ENCODE measurements around the gene ATP2A3. TPM values are rescaled to one million over a fixed set of nuclear protein-coding genes. Genes with fewer than 3 reads are reported as not detected.

The ATP2A3 gene
- total RNA-seq, 1 experiment from 2014 or later: 13.3 TPM

DNA sequence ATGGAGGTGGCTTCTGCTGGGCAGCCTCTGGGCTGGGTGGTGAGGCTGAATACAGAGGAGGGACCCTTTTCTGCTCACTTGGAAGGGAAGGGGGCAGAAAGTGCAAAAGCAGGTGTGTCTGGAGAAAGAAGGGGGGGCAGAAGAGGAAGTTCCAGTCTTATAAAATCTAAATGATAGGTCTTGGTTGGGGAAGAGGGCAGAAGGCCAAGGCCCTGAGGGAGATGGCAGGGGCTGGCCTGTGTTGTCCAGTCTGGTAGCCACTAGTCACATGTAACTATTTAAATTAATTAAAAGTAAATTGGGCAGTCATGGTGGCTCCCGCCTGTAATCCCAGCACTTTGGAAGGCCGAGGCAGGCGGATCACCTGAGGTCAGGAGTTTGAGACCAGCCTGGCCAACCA, 68.9 kb downstream of the ATP2A3 start:
- H3K23ac ChIP-seq (ENCODE audit: insufficient read length, low read depth, low read length): no peak overlapping the region
- H4K91ac ChIP-seq (ENCODE audit: insufficient read length, low read depth, low read length): no peak overlapping the region
- Mint-ChIP-seq H3K36me3 (ENCODE audit: insufficient read depth in 1 of 3, low read depth in 3 of 3) (no peaks in the 10 kb centered on the region), H3K4me1 (peaks cover 24 to 28% of the 10 kb centered on the region in 2 experiments), H3K9me3 (no peaks in the 10 kb centered on the region), H3K27me3 (ENCODE audit: low read depth) (peaks cover 12% of the 10 kb centered on the region), H3K4me3 (no peak overlapping the region), H3K27ac (no peak overlapping the region)
- no peak overlapping the region for H2AK5ac ChIP-seq (ENCODE audit: insufficient read length, low read length)
- no peak overlapping the region for H2BK15ac ChIP-seq (ENCODE audit: low read depth, low read length)
- H2BK120ac ChIP-seq (ENCODE audit: low read depth, low read length, poor library complexity, severe bottlenecking): no peak overlapping the region
- peaks cover 6% of the 10 kb centered on the region for H3K23me2 ChIP-seq (ENCODE audit: insufficient read length, low read depth, low read length, poor library complexity, severe bottlenecking)
- H3K27me3 ChIP-seq (ENCODE audit: insufficient read depth, low read length): no peaks in the 10 kb centered on the region; the same call in 1 of the 2 replicates
- H3K79me1 ChIP-seq (ENCODE audit: insufficient read depth, low read depth, low read length, poor library complexity, severe bottlenecking): no peaks in the 10 kb centered on the region
- no peak overlapping the region for H3K56ac ChIP-seq (ENCODE audit: insufficient read length, low read depth, low read length)
- no peak overlapping the region for H4K5ac ChIP-seq (ENCODE audit: insufficient read length, low read depth, low read length)
- H3K14ac ChIP-seq (ENCODE audit: insufficient read depth, low read length): no peak overlapping the region
- H3T11ph ChIP-seq (ENCODE audit: low read length): no peak overlapping the region
- no peaks in the 10 kb centered on the region for H3K9me3 ChIP-seq (ENCODE audit: control insufficient read depth, low read depth, low read length)
- no peak overlapping the region for H3K4me2 ChIP-seq (ENCODE audit: insufficient read depth, insufficient read length, low read length)
- H2BK5ac ChIP-seq (ENCODE audit: insufficient read length, low read length): no peak overlapping the region
- no peak overlapping the region for H2BK20ac ChIP-seq (ENCODE audit: low read depth, low read length, poor library complexity, severe bottlenecking)
- no peaks in the 10 kb centered on the region for H4K20me1 ChIP-seq (ENCODE audit: control insufficient read depth, insufficient read depth, insufficient read length)
- no peak for TF ChIP-seq CTCF (conservative IDR thresholded peaks at IDR 0.05)
- no peak overlapping the region for H3K4ac ChIP-seq (ENCODE audit: low read depth, low read length)
- H2AFZ ChIP-seq (ENCODE audit: low read length): no peak overlapping the region
- peaks cover 2% of the 10 kb centered on the region; the same call in 1 of the 2 replicates for H3K4me1 ChIP-seq (ENCODE audit: insufficient read depth, low read length)
- H3K79me2 ChIP-seq (ENCODE audit: insufficient read depth, low read length): no peaks in the 10 kb centered on the region
- H3K18ac ChIP-seq (ENCODE audit: insufficient read length, low read depth, low read length): no peak overlapping the region
- H4K8ac ChIP-seq (replicated peaks; ENCODE audit: insufficient read length, low read depth, low read length): no peak overlapping the region
- WGBS (ENCODE audit: extremely low coverage, insufficient read length, low lambda C conversion rate): no CpG with 5 or more reads among the region's 3 CpGs
- no peak overlapping the region for H3K9ac ChIP-seq (ENCODE audit: extremely low read depth, insufficient read length, low read length)
- no peak for DNase-seq
- no peak overlapping the region for H2BK12ac ChIP-seq (ENCODE audit: insufficient read length, low read depth, low read length)
- H3K27ac ChIP-seq (ENCODE audit: insufficient read length, low read depth, low read length): no peak overlapping the region

All from H9 (cell line).